AG04449 (cell line): ENCODE measurements around the gene SYNRG.

ENCODE experiments used
- CTCF ChIA-PET: fragments of 350-600 bp; formaldehyde crosslinking; extraction: SDS; loops from one replicate; lab custom pipeline; 2021; ENCODE audit warnings: antibody characterized with exemption; lab: Yijun Ruan, JAX
- POLR2A ChIA-PET: fragments of 400-600, 350-600 bp; formaldehyde crosslinking; extraction: SDS; loops from one replicate; lab custom pipeline; 2020; ENCODE audit warnings: antibody characterized with exemption, inconsistent platforms; lab: Yijun Ruan, JAX
- DNase-seq: peaks from one replicate; pipeline ENCODE4 v3.0.0-alpha.2; 2010; ENCODE audit warnings: low read depth, low spot score
- H3K4me3 ChIP-seq: 2 replicates; pipeline ENCODE4 v1.5.1; 2011; ENCODE audit warnings: low read depth, mild to moderate bottlenecking, control low read depth, low read length
- CTCF ChIP-seq: IDR thresholded peaks from one replicate; pipeline ENCODE4 v1.5.1; 2011; ENCODE audit warnings: mild to moderate bottlenecking, moderate library complexity, low read length, control low read depth, inconsistent platforms; ENCODE audit not compliant: insufficient read depth; ENCODE audit errors: missing control alignments

The SYNRG gene

GRCh38 chr17:37490022-37490587 lies 119.1 kb downstream of the SYNRG start:
- no peak for DNase-seq
- ChIA-PET POLR2A (no interaction called here), CTCF (interaction anchor here (1.2 to 2.2 kb wide), 4 partner anchors 12 to 120 kb away, joined by 3 to 6 read pairs (median 5); partner anchors contain the start of gene SYNRG)
- TF ChIP-seq CTCF = peak; percentile 5
- peak overlapping the region; percentile 89 for H3K4me3 ChIP-seq

GRCh38 chr17:37489197-37490001 lies 119.8 kb downstream of the SYNRG start, which contains the start of gene DUSP14:
DUSP14 (plus strand) TSS chr17:37489891; CDS start chr17:37512273, 22,382 bp downstream.
- peak within 1 kb of the TSS; percentile 89 for H3K4me3 ChIP-seq
- no peak for TF ChIP-seq CTCF
- ChIA-PET POLR2A (interaction anchor here (1.1 kb wide), 1 partner anchor 38 kb away, joined by 3 read pairs; no protein-coding TSS in a partner anchor), CTCF (interaction anchor here (2.2 kb wide), 1 partner anchor 12 kb away, joined by 6 read pairs; no protein-coding TSS in a partner anchor)
- DNase-seq = no peak

- H3K4me3 ChIP-seq = peak overlapping the region; percentile 89
- no peak for TF ChIP-seq CTCF
- peak; percentile 81 for DNase-seq
- CTCF ChIA-PET = interaction anchor here (2.2 kb wide), 1 partner anchor 11 kb away, joined by 6 read pairs; no protein-coding TSS in a partner anchor
- POLR2A ChIA-PET = interaction anchor here (1.1 kb wide), 2 partner anchors 10 to 37 kb away, joined by 3 read pairs; no protein-coding TSS in a partner anchor
Observed at GRCh38 chr17:37488607-37489196, 120.5 kb downstream of the SYNRG start.

GRCh38 chr17:37488009-37488604 lies 121.1 kb downstream of the SYNRG start:
- ChIA-PET POLR2A (interaction anchor here (1.1 kb wide), 1 partner anchor 10 kb away, joined by 3 read pairs; no protein-coding TSS in a partner anchor), CTCF (interaction anchor here (2.2 kb wide), 1 partner anchor 10 kb away, joined by 6 read pairs; no protein-coding TSS in a partner anchor)
- H3K4me3 ChIP-seq = peak overlapping the region; percentile 89
- TF ChIP-seq CTCF = no peak
- peak; percentile 99 for DNase-seq

- CTCF ChIA-PET = interaction anchor here (1.3 to 1.6 kb wide), 2 partner anchors 10 to 113 kb away, joined by 3 to 5 read pairs; no protein-coding TSS in a partner anchor
- DNase-seq = no peak
- H3K4me3 ChIP-seq = no peak overlapping the region
- TF ChIP-seq CTCF = no peak
- POLR2A ChIA-PET = no interaction called here
Observed at GRCh38 chr17:37485938-37486570, 123.2 kb downstream of the SYNRG start.
